Astrocyte of the spinal cord (primary cell): ENCODE results near the gene NOPCHAP1.
"Not testable (repeated sequence)": the region's sequence is repeated elsewhere in the genome, so short reads cannot be mapped to it uniquely, and the experiment has no call there.

ENCODE experiments used
- DNase-seq: peaks from one replicate; pipeline ENCODE4 v3.0.0; 2011; ENCODE audit warnings: low read depth, low spot score
- H3K4me3 ChIP-seq: 2 replicates; pipeline ENCODE4 v1.5.1; 2011; ENCODE audit warnings: low read depth, mild to moderate bottlenecking, low read length, moderate library complexity
- in situ Hi-C: cut with HindIII; loops from 2 replicates; pipeline ENCODE4 v1.10.0; 2017; ENCODE audit warnings: low sequenced_read_pairs
- TF ChIP-seq, protein P1 (sequence below): IDR thresholded peaks from 2 replicates; pipeline ENCODE4 v1.5.1; 2012; ENCODE audit warnings: low read depth, mild to moderate bottlenecking, low read length, inconsistent platforms

NOPCHAP1 gene

DNA sequence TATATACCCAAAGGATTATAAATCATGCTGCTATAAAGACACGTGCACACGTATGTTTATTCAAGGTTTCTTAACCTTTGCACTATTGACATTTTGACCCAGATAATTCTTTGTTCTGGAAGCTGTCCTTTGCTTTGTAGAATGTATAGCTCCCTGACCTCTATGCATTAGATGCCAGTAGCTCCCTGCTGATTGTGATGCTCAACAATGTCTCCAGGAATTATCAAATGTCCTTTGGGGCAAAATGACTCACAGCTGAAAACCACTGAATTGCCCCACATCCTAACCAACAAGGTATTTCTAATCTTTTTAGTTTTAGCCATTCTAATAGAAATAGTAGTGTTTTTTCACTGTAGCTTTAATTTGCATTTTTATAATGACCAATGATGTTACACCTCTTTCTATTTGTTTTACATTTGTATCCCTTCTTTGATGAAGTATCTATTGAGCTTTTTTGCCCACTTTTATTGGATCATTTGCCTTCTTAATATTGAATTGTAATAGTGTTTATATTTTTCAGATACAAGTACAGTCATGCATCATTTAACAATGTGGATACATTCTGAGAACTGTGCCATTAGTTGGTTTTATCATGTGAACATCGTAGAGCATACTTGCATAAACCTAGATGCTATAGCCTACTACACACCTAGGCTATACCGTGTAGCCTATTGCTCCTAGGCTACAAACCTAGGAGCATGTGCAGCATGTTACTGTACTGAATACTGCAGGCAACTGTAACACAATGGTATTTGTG is 10.4 kb upstream of the NOPCHAP1 start:
- no peak overlapping the region for H3K4me3 ChIP-seq
- peak; percentile 33 for DNase-seq
- in situ Hi-C loops: no loop called here
- TF ChIP-seq, protein P1, sequence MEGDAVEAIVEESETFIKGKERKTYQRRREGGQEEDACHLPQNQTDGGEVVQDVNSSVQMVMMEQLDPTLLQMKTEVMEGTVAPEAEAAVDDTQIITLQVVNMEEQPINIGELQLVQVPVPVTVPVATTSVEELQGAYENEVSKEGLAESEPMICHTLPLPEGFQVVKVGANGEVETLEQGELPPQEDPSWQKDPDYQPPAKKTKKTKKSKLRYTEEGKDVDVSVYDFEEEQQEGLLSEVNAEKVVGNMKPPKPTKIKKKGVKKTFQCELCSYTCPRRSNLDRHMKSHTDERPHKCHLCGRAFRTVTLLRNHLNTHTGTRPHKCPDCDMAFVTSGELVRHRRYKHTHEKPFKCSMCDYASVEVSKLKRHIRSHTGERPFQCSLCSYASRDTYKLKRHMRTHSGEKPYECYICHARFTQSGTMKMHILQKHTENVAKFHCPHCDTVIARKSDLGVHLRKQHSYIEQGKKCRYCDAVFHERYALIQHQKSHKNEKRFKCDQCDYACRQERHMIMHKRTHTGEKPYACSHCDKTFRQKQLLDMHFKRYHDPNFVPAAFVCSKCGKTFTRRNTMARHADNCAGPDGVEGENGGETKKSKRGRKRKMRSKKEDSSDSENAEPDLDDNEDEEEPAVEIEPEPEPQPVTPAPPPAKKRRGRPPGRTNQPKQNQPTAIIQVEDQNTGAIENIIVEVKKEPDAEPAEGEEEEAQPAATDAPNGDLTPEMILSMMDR: no peak

DNA sequence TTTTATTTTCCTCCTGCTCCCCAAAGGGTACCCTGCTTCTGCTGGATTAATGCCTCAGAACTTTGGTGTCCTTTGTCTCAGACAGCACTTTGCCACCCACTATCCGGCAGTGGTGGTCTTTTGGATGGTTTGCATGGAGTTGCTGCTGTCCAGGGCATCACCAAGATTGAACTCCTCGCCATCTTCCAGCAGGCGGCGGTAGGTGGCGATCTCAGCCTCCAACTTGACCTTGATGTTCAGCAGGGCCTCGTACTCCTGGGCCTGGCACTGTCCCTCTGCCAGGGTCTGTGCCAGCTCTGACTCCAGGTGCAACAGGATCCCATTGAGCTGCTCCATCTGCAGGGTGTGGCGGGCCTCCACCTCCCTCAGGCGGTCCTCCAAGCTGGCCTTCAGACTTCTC is 9.4 kb upstream of the NOPCHAP1 start:
- TF ChIP-seq, protein P1: peak; percentile 16
- in situ Hi-C loops: no loop called here

DNA sequence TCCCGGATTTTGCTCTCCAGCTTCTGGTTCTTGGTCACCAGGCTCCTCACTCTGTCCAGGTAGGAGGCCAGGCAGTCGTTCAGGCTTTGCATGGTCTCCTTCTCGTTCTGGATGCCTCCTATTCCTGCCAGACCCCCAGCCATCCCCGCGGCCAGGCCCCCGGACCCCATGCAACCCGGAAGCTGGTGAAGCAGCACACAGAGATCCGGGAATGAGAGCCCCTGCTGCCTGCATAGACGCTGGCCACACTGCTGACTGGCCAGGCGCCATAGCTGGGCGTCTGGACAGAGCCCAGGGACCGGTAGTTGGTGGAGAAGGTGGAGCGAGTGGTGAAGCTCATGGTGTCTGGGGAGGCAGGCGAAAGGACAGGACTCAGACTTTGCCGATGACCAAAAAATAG is 8.4 kb upstream of the NOPCHAP1 start:
- DNase-seq, in situ Hi-C loops, H3K4me3 ChIP-seq: not testable (repeated sequence)

More for the DNA sequence above, 9.4 kb upstream of the NOPCHAP1 start:
- DNase-seq: no peak
- no peak overlapping the region for H3K4me3 ChIP-seq

DNA sequence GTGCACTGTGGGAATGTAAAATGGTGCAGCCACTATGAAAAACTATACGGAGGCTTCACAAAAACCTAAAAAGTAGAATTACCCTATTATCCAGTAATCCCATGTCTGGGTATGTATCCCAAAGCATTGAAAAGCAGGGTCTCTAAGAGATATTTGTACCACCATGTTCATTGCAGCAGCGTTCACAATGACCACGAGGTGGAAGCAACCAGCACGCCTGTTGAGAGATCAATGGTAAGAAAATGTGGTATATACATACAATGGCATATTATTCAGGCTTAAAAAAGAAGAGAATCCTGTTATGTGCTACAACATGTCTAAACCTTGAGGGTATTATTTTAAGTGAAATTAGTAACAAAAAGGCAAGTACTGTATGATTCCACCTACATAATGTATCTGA is 910 bp upstream of the NOPCHAP1 start:
- in situ Hi-C loops: no loop called here
- H3K4me3 ChIP-seq: no peak overlapping the region
- TF ChIP-seq, protein P1: no peak
- DNase-seq: no peak

DNA sequence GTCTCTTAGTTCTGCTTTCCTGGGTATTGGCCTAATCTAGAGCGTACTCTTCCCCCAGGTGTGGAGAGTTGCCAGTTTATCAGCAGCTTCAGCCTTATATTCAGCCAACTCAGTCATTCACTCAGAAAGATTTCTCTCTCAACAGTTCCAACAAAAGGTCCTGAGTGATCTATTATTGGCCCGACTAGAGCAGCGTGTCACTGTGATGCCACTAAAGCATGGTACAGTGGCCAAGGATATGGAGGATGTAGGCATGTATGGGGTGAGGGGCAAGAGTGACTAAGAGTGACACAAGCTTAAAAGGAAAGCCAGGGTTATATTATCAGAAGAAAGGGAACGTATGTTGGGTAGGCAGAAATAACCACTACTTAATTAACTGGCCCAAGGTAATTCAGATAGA is 4.8 kb downstream of the NOPCHAP1 start:
- in situ Hi-C loops: no loop called here
- TF ChIP-seq, protein P1: no peak
- H3K4me3 ChIP-seq: no peak overlapping the region
- DNase-seq: no peak

DNA sequence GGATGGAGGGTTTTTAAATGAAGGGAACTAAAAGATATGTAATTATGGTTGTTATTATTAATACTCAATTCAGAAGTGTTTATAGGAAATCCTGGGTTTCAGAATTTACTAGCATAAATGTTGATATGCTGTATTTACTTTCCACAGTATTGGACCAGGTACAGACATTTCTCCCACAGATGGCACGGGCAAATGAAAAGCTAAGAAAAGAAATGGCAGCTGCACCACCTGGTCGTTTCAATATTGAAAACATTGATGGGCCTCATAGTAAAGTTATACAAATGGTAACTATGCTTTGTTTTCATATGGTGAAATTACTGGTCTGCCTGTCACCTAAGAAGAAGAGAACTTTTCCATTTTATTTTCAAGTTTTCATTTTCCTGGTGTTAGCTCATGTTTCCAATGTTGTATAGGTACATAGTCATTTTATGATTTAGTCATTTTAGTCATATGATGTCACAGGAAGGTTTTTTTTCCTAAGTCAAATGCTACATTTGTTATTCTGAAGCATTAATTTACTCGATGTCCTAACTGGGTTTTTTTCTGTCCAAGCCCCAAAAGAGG is 5.5 kb downstream of the NOPCHAP1 start:
- no peak overlapping the region for H3K4me3 ChIP-seq
- in situ Hi-C loops: no loop called here
- DNase-seq: no peak
- TF ChIP-seq, protein P1: no peak

DNA sequence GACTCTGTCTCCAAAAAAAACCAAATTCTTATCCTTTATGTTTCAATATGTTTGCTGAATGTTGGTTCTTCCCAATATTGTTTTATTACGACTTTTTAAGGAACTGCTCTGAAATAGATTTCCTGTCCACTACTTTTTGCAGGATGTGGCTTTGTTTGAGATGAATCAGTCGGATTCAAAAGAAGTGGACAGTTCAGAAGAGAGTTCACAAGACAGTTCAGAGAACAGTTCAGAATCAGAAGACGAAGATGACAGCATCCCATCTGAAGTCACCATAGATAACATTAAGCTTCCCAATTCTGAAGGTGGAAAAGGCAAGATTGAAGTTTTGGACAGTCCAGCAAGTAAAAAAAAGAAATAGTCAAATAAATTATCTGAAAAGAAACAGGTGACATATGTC is 8.2 kb downstream of the NOPCHAP1 start:
- in situ Hi-C loops: no loop called here
- TF ChIP-seq, protein P1: no peak
- H3K4me3 ChIP-seq: no peak overlapping the region
- DNase-seq: no peak
